H1 (cell line): Measurements from ENCODE around the gene INO80. TPM values are rescaled to one million over a fixed set of nuclear protein-coding genes. Genes with fewer than 3 reads are reported as not detected.

Experiments used
- CTCF ChIA-PET: fragments of 300-600 bp; sonication (Branson Sonifier 250); formaldehyde crosslinking; loops from one replicate; lab custom pipeline; 2021; ENCODE audit not compliant: partially characterized antibody; lab: Charles Lee
- POLR2A ChIA-PET: fragments of 300-600 bp; sonication (Branson Sonifier 250); formaldehyde crosslinking; loops from one replicate; lab custom pipeline; 2021; ENCODE audit warnings: inconsistent platforms; ENCODE audit not compliant: partially characterized antibody; lab: Charles Lee
- DNase-seq, 2 experiments: peaks; one replicate each; pipeline versions ENCODE4 v3.0.0 to v3.0.0-alpha.2; 2010 to 2022; ENCODE audit warnings: low spot score in 2 of 2, low read depth in 1 of 2, mixed read lengths in 1 of 2
- FAIRE-seq: peaks from 2 replicates; lab custom pipeline; 2011; peaks lifted over from hg19 to GRCh38; lab: Jason Lieb, UNC
- H2AFZ ChIP-seq: 2 replicates; pipeline ENCODE4 v1.8.1; 2012; ENCODE audit warnings: low read length, inconsistent platforms
- H2AK5ac ChIP-seq: 2 replicates; pipeline ENCODE4 v1.6.1; 2013; ENCODE audit warnings: low read depth, low read length
- H2BK120ac ChIP-seq: replicated peaks from 2 replicates; pipeline ENCODE3; 2013; ENCODE audit warnings: low read depth, low read length, inconsistent platforms
- H2BK12ac ChIP-seq: 2 replicates; pipeline ENCODE4 v1.6.1; 2013; ENCODE audit warnings: low read depth, low read length
- H2BK15ac ChIP-seq: 2 replicates; pipeline ENCODE4 v1.6.1; 2013; ENCODE audit warnings: low read length
- H2BK20ac ChIP-seq: 2 replicates; pipeline ENCODE4 v1.6.1; 2013; ENCODE audit warnings: low read length
- H2BK5ac ChIP-seq: 2 replicates; pipeline ENCODE4 v1.6.1; 2013; ENCODE audit warnings: low read depth, low read length
- H3K14ac ChIP-seq: 2 replicates; pipeline ENCODE4 v1.6.1; 2013; ENCODE audit warnings: inconsistent platforms; ENCODE audit not compliant: insufficient read length
- H3K18ac ChIP-seq: 2 replicates; pipeline ENCODE4 v1.6.1; 2013; ENCODE audit warnings: low read length; ENCODE audit errors: extremely low read depth
- H3K23ac ChIP-seq: 2 replicates; pipeline ENCODE4 v1.6.1; 2013; ENCODE audit warnings: inconsistent platforms; ENCODE audit not compliant: insufficient read length
- H3K23me2 ChIP-seq: 2 replicates; pipeline ENCODE4 v1.6.1; 2013; ENCODE audit warnings: low read depth, low read length
- H3K27ac ChIP-seq: 2 replicates; pipeline ENCODE4 v1.6.1; 2011; ENCODE audit warnings: low read depth, low read length, inconsistent platforms
- H3K27me3 ChIP-seq, 4 experiments: replicated peaks in 1 of 4; 1 replicate in 1 of 4; 2 replicates in 3 of 4; pipeline versions ENCODE4 v1.6.1 to v1.8.1; 2011 to 2013; ENCODE audit warnings: low read length in 3 of 4, mild to moderate bottlenecking in 3 of 4, inconsistent platforms in 2 of 4, mixed read lengths in 2 of 4, moderate library complexity in 1 of 4; ENCODE audit not compliant: control insufficient read depth in 3 of 4, insufficient read depth in 3 of 4; ENCODE audit errors: extremely low read depth in 1 of 4
- H3K36me3 ChIP-seq, 4 experiments: 2 replicates each; pipeline versions ENCODE4 v1.6.1 to v1.8.1; 2011 to 2013; ENCODE audit warnings: mild to moderate bottlenecking in 4 of 4, low read length in 3 of 4, moderate library complexity in 2 of 4, control low read depth in 1 of 4, inconsistent platforms in 1 of 4; ENCODE audit not compliant: insufficient read depth in 4 of 4, control insufficient read depth in 2 of 4
- H3K4ac ChIP-seq: replicated peaks from 2 replicates; pipeline ENCODE3; 2013; ENCODE audit warnings: low read length, low read depth, mixed read lengths, inconsistent platforms; ENCODE audit not compliant: insufficient read length
- H3K4me1 ChIP-seq, 4 experiments: replicated peaks in 1 of 4; 1 replicate in 1 of 4; 2 replicates in 3 of 4; pipeline versions ENCODE4 v1.6.1 to v1.8.1; 2011 to 2013; ENCODE audit warnings: low read length in 3 of 4, inconsistent platforms in 2 of 4, mixed read lengths in 1 of 4; ENCODE audit not compliant: insufficient read depth in 4 of 4, control insufficient read depth in 3 of 4
- H3K4me2 ChIP-seq, 2 experiments: 2 replicates each; pipeline versions ENCODE4 v1.6.1 to v1.8.1; 2011 to 2013; ENCODE audit warnings: low read depth in 2 of 2, low read length in 2 of 2, control low read depth in 1 of 2, inconsistent platforms in 1 of 2, mild to moderate bottlenecking in 1 of 2; ENCODE audit not compliant: insufficient read depth in 1 of 2
- H3K4me3 ChIP-seq, 4 experiments: fragments of 200-600, 300-600 bp in 1 of 4; sonication (generic), shearing (Covaris generic), sonication (Bioruptor Twin) in 1 of 4; 2 replicates each; pipeline versions ENCODE4 v1.5.1 to v1.8.1; 2011 to 2016; ENCODE audit warnings: low read length in 4 of 4, low read depth in 3 of 4, control low read depth in 2 of 4, inconsistent platforms in 2 of 4, mild to moderate bottlenecking in 2 of 4, mixed read lengths in 1 of 4, moderate library complexity in 1 of 4; ENCODE audit not compliant: insufficient read depth in 2 of 4; ENCODE audit errors: extremely low read depth in 1 of 4
- H3K56ac ChIP-seq: replicated peaks from 2 replicates; pipeline ENCODE3; 2013; ENCODE audit warnings: low read depth, mild to moderate bottlenecking, mixed read lengths, low read length, inconsistent platforms; ENCODE audit not compliant: insufficient read length
- H3K79me1 ChIP-seq: 2 replicates; pipeline ENCODE4 v1.6.1; 2013; ENCODE audit warnings: low read depth, low read length, control low read depth
- H3K79me2 ChIP-seq, 2 experiments: 2 replicates each; pipeline versions ENCODE4 v1.6.1 to v1.8.1; 2012 to 2013; ENCODE audit warnings: low read length in 2 of 2, mild to moderate bottlenecking in 2 of 2, inconsistent platforms in 1 of 2; ENCODE audit not compliant: insufficient read depth in 2 of 2, control insufficient read depth in 1 of 2
- H3K9ac ChIP-seq, 4 experiments: replicated peaks in 1 of 4; 1 replicate in 1 of 4; 2 replicates in 3 of 4; pipeline versions ENCODE4 v1.6.1 to v1.8.1; 2011 to 2013; ENCODE audit warnings: low read depth in 3 of 4, low read length in 3 of 4, control low read depth in 2 of 4, mild to moderate bottlenecking in 2 of 4, moderate library complexity in 2 of 4, inconsistent platforms in 1 of 4; ENCODE audit errors: extremely low read depth in 1 of 4
- H3K9me3 ChIP-seq, 2 experiments: 2 replicates each; pipeline versions ENCODE4 v1.6.1 to v1.8.1; 2012 to 2013; ENCODE audit warnings: mild to moderate bottlenecking in 2 of 2, moderate library complexity in 2 of 2, control low read depth in 1 of 2, inconsistent platforms in 1 of 2, low read depth in 1 of 2, low read length in 1 of 2, mixed read lengths in 1 of 2; ENCODE audit not compliant: insufficient read depth in 2 of 2
- H4K20me1 ChIP-seq, 2 experiments: replicated peaks in 1 of 2; 2 replicates each; pipeline versions ENCODE3 to v1.8.1; 2011 to 2013; ENCODE audit warnings: inconsistent platforms in 2 of 2, low read length in 2 of 2, mild to moderate bottlenecking in 1 of 2; ENCODE audit not compliant: insufficient read depth in 2 of 2, control insufficient read depth in 1 of 2
- H4K5ac ChIP-seq: 2 replicates; pipeline ENCODE4 v1.6.1; 2013; ENCODE audit warnings: low read length, low read depth, mixed read lengths, inconsistent platforms; ENCODE audit not compliant: insufficient read length
- H4K8ac ChIP-seq: 2 replicates; pipeline ENCODE4 v1.8.0; 2013; ENCODE audit warnings: mild to moderate bottlenecking, moderate library complexity, low read length, inconsistent platforms; ENCODE audit not compliant: insufficient read depth; ENCODE audit errors: extremely low read depth
- H4K91ac ChIP-seq: replicated peaks from 2 replicates; pipeline ENCODE3; 2013; ENCODE audit warnings: low read length, mixed read lengths, inconsistent platforms; ENCODE audit not compliant: insufficient read length
- CBX5 ChIP-seq: fragments of 300-800, 300-1000 bp; sonication (generic); IDR thresholded peaks from 2 replicates; pipeline ENCODE4 v1.7.1; 2016; ENCODE audit warnings: antibody characterized with exemption, low read length, low read depth
- CBX8 ChIP-seq: fragments of 300-800, 300-1000 bp; sonication (generic); IDR thresholded peaks from 2 replicates; pipeline ENCODE4 v1.7.1; 2016; ENCODE audit warnings: low read depth, low read length, borderline replicate concordance
- CREB1 ChIP-seq: IDR thresholded peaks from 2 replicates; pipeline ENCODE4 v1.6.1; 2012; ENCODE audit warnings: inconsistent platforms
- HDAC2 ChIP-seq, 2 experiments: fragments of 300-600 bp in 1 of 2; sonication (generic) in 1 of 2; IDR thresholded peaks; 2 replicates each; pipeline ENCODE4 v1.6.1; 2011 to 2012; ENCODE audit warnings: low read depth in 2 of 2, low read length in 2 of 2, mild to moderate bottlenecking in 2 of 2, moderate library complexity in 2 of 2, borderline replicate concordance in 1 of 2, inconsistent platforms in 1 of 2
- KDM4A ChIP-seq: IDR thresholded peaks from one replicate; pipeline ENCODE4 v1.7.1; 2012; ENCODE audit warnings: low read depth, mild to moderate bottlenecking, moderate library complexity, low read length, inconsistent platforms; ENCODE audit not compliant: severe bottlenecking
- PHF8 ChIP-seq: fragments of 200-600 bp; sonication (generic); conservative IDR thresholded peaks from 2 replicates; pipeline ENCODE4 v1.7.1; 2012; ENCODE audit warnings: low read depth, mild to moderate bottlenecking, inconsistent platforms, low read length, moderate library complexity
- POLR2AphosphoS5 ChIP-seq: IDR thresholded peaks from 2 replicates; pipeline ENCODE4 v1.6.1; 2011; ENCODE audit warnings: low read depth, low read length
- POU5F1 ChIP-seq: IDR thresholded peaks from 2 replicates; pipeline ENCODE4 v1.6.1; 2011; ENCODE audit warnings: low read depth, mild to moderate bottlenecking, low read length, moderate library complexity
- SAP30 ChIP-seq: fragments of 300-600 bp; sonication (generic); IDR thresholded peaks from 2 replicates; pipeline ENCODE4 v1.7.1; 2012; ENCODE audit warnings: low read length, moderate library complexity, mild to moderate bottlenecking, inconsistent platforms; ENCODE audit not compliant: insufficient read depth, insufficient replicate concordance
- SIN3A ChIP-seq, 2 experiments: IDR thresholded peaks in 1 of 2; conservative IDR thresholded peaks in 1 of 2; 2 replicates each; pipeline ENCODE4 v1.6.1; 2011 to 2012; ENCODE audit warnings: low read length in 2 of 2, improper control_type of control experiment in 1 of 2, low read depth in 1 of 2, mild to moderate bottlenecking in 1 of 2
- TAF1 ChIP-seq: IDR thresholded peaks from 2 replicates; pipeline ENCODE4 v1.6.1; 2011; ENCODE audit warnings: mild to moderate bottlenecking, low read depth, low read length
- TBP ChIP-seq: IDR thresholded peaks from 2 replicates; pipeline ENCODE4 v1.6.1; 2011; ENCODE audit warnings: low read depth, low read length, improper control_type of control experiment
- WGBS, 2 experiments: shearing (Covaris generic) in 1 of 2; methylation state at CpG; one replicate each; pipeline versions ENCODE4 v1.1.6 to v1.1.7; 2013 to 2015; ENCODE audit warnings: low lambda C conversion rate in 2 of 2, mixed read lengths in 2 of 2, inconsistent platforms in 1 of 2, low coverage in 1 of 2, missing lambda C conversion rate in 1 of 2; ENCODE audit not compliant: insufficient replicate concordance in 2 of 2, insufficient coverage in 1 of 2, insufficient read length in 1 of 2; ENCODE audit errors: extremely low coverage in 1 of 2, missing lambda C conversion rate in 1 of 2; 5-methylcytosine and 5-hydroxymethylcytosine counted together
- polyA plus RNA-seq, 7 experiments: library from polyadenylated mRNA; depleted of rRNA in 3 of 7; stranded (reverse) in 5 of 7; unstranded in 2 of 7; fragments of >200 nt in 5 of 7; fragments of 200-250 nt in 2 of 7; gene quantifications; 1 replicate in 5 of 7; 2 replicates in 1 of 7; 4 replicates in 1 of 7; pipeline versions ENCODE4 v1.2.1 to v1.2.3, GENCODE V29; 2011 to 2013; ENCODE audit warnings: missing spikeins in 2 of 7, mixed read lengths in 2 of 7
- total RNA-seq: library from RNA; stranded (reverse); fragmentation: NEBNext Ultra II Directional; extraction: Animal tissue kit (Norgen Biotek cat#: 25700); gene quantifications from 2 replicates; pipeline ENCODE4 v1.2.1, GENCODE V29; 2021

INO80 gene
- total and polyA plus RNA-seq, 2 of the 8 experiments (the other 6 are each of a cell fraction or from before 2014, with no cell fraction given) = 4.3 to 24.5 TPM

DNA sequence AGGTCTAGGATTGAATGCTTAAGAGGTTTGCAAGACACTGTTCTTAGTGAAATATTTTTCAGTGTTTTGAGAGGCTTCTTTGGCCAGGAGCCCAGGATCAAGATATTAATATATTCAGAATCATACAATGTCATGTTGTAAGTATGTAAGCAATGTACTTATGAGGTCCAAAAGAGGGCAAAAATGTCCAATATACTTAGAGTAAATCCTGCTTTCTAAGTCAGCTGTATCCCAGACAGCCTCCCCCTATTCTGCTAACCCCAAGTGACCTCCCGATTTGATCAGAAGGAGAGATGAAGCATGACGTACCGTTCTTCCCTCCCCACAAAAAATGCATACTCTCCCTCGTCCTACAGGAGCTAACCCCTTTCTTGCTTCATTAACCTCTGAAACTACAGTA lies 91.9 kb downstream of the INO80 start:
- Histone ChIP-seq H4K20me1 (peaks cover 0 to 5% of the 10 kb centered on the region in 2 experiments), H3K27ac (no peak overlapping the region), H4K91ac (no peak overlapping the region), H2BK5ac (no peak overlapping the region), H3K9ac (no peak overlapping the region), H3K4me2 (no peak overlapping the region), H2AK5ac (no peak overlapping the region), H3K14ac (no peak overlapping the region), H4K8ac (no peak overlapping the region), H2AFZ (no peak overlapping the region), H2BK12ac (no peak overlapping the region), H3K56ac (no peak overlapping the region), H3K4me1 (no peaks in the 10 kb centered on the region), H3K18ac (no peak overlapping the region), H2BK15ac (no peak overlapping the region), H3K23me2 (no peaks in the 10 kb centered on the region), H3K79me1 (no peaks in the 10 kb centered on the region; the same call in 1 of the 2 replicates), H3K9me3 (no peaks in the 10 kb centered on the region), H3K23ac (no peak overlapping the region), H3K36me3 (peaks cover 0 to 26% (median 13%) of the 10 kb centered on the region in 4 experiments; a peak in 5 of 8 replicates), H2BK20ac (no peak overlapping the region), H3K27me3 (no peaks in the 10 kb centered on the region), H2BK120ac (no peak overlapping the region), H3K4me3 (no peak overlapping the region), H3K79me2 (no peaks in the 10 kb centered on the region), H3K4ac (no peak overlapping the region), H4K5ac (no peak overlapping the region)
- ChIA-PET CTCF (interaction anchor here (1.0 to 13.4 kb wide), 10 partner anchors 10 to 166 kb away, joined by 3 to 257 read pairs (median 5); no protein-coding TSS in a partner anchor), POLR2A (interaction anchor here (0.6 to 2.1 kb wide), 3 partner anchors 67 to 1579 kb away, joined by 3 to 5 read pairs (median 4); no protein-coding TSS in a partner anchor)
- no peak for DNase-seq
- TF ChIP-seq SAP30 (no peak), TBP (no peak), SIN3A (conservative IDR thresholded peaks at IDR 0.05 in 1 of 2, IDR thresholded peaks at IDR 0.05 in 1 of 2; ENCODE audit: low read depth in 1 of 2, low read length in 2 of 2) (no peak), KDM4A (no peak), POLR2AphosphoS5 (no peak), HDAC2 (IDR thresholded peaks at IDR 0.05; ENCODE audit: borderline replicate concordance in 1 of 2, low read depth in 2 of 2, low read length in 2 of 2) (no peak), POU5F1 (no peak), TAF1 (no peak), CBX5 (no peak), CBX8 (no peak), CREB1 (no peak), PHF8 (no peak)
- no peak for FAIRE-seq
- WGBS, 2 experiments = 86% methylated on average over 4 of the region's 4 CpGs; no CpG with 5 or more reads in 1 of the 2 experiments
